HepG2 (cell line): ENCODE results near the gene ACAA2. TPM values are rescaled to one million over a fixed set of nuclear protein-coding genes. Genes with fewer than 3 reads are reported as not detected.

Source experiments
- AGO1 ChIP-seq: fragments of 200-400 bp; formaldehyde crosslinking; IDR thresholded peaks from 2 replicates; pipeline ENCODE4 v1.6.1; 2017; ENCODE audit warnings: mild to moderate bottlenecking, low read depth, low read length, moderate library complexity; ENCODE audit not compliant: poor library complexity, severe bottlenecking
- DNMT3B ChIP-seq: conservative IDR thresholded peaks from 2 replicates; pipeline ENCODE4 v1.6.1; 2016; ENCODE audit warnings: missing biosample characterization, control low read depth
- GATAD2A ChIP-seq: IDR thresholded peaks from 2 replicates; pipeline ENCODE4 v1.6.1; 2016
- HDAC2 ChIP-seq: sonication (generic); formaldehyde crosslinking; IDR thresholded peaks from 2 replicates; pipeline ENCODE4 v1.4.0; 2020; ENCODE audit warnings: missing genetic modification reagents
- HNF4G ChIP-seq, 2 experiments: sonication (generic) in 1 of 2; formaldehyde crosslinking in 1 of 2; IDR thresholded peaks; 2 replicates each; pipeline versions ENCODE4 v1.4.0 to v1.6.1; 2011 to 2020; ENCODE audit warnings: borderline replicate concordance in 2 of 2, low read depth in 2 of 2, mild to moderate bottlenecking in 2 of 2, low read length in 1 of 2, missing genetic modification reagents in 1 of 2, moderate library complexity in 1 of 2
- HOXA9 ChIP-seq: sonication (generic); formaldehyde crosslinking; IDR thresholded peaks from 2 replicates; pipeline ENCODE4 v1.8.1; 2022; ENCODE audit warnings: missing genetic modification reagents, mild to moderate bottlenecking, moderate library complexity, borderline replicate concordance
- ISL2 ChIP-seq: sonication (generic); formaldehyde crosslinking; IDR thresholded peaks from 2 replicates; pipeline ENCODE4 v1.5.0; 2020; ENCODE audit warnings: missing genetic modification reagents
- MAZ ChIP-seq, 2 experiments: sonication (generic) in 1 of 2; formaldehyde crosslinking in 1 of 2; IDR thresholded peaks; 2 replicates each; pipeline versions ENCODE4 v1.5.0 to v1.6.1; 2012 to 2020; ENCODE audit warnings: low read depth in 2 of 2, mild to moderate bottlenecking in 2 of 2, borderline replicate concordance in 1 of 2, improper control_type of control experiment in 1 of 2, low read length in 1 of 2, missing genetic modification reagents in 1 of 2, moderate library complexity in 1 of 2
- NCOR1 ChIP-seq: fragments of 200-600 bp; sonication (generic); IDR thresholded peaks from 2 replicates; pipeline ENCODE4 v1.7.0; 2017; ENCODE audit warnings: antibody characterized with exemption, low read length, borderline replicate concordance
- RARA ChIP-seq: IDR thresholded peaks from 2 replicates; pipeline ENCODE4 v1.6.1; 2016; ENCODE audit warnings: missing genetic modification reagents, missing compliant biosample characterization
- RCOR2 ChIP-seq: IDR thresholded peaks from 2 replicates; pipeline ENCODE4 v1.6.1; 2016; ENCODE audit warnings: missing biosample characterization, missing genetic modification reagents
- SAP130 ChIP-seq: IDR thresholded peaks from 2 replicates; pipeline ENCODE4 v1.6.1; 2016; ENCODE audit warnings: low read depth
- ZBTB20 ChIP-seq: sonication (generic); formaldehyde crosslinking; IDR thresholded peaks from 2 replicates; pipeline ENCODE4 v1.8.1; 2023; ENCODE audit warnings: missing genetic modification reagents, low read depth, mild to moderate bottlenecking, borderline replicate concordance
- ZNF12 ChIP-seq: sonication (generic); formaldehyde crosslinking; IDR thresholded peaks from 2 replicates; pipeline ENCODE4 v1.5.0; 2020; ENCODE audit warnings: missing genetic modification reagents
- ZNF260 ChIP-seq: sonication (generic); formaldehyde crosslinking; IDR thresholded peaks from 2 replicates; pipeline ENCODE4 v1.4.0; 2020; ENCODE audit warnings: missing genetic modification reagents, low read depth, mild to moderate bottlenecking, borderline replicate concordance
- ZNF543 ChIP-seq: sonication (generic); formaldehyde crosslinking; IDR thresholded peaks from 2 replicates; pipeline ENCODE4 v1.4.0; 2020; ENCODE audit warnings: mild to moderate bottlenecking, missing genetic modification reagents
- ZNF614 ChIP-seq: IDR thresholded peaks from 2 replicates; pipeline ENCODE4 v1.6.1; 2018; ENCODE audit warnings: missing biosample characterization, missing genetic modification reagents, inconsistent platforms, borderline replicate concordance
- ZNF644 ChIP-seq: IDR thresholded peaks from 2 replicates; pipeline ENCODE4 v1.6.1; 2016; ENCODE audit warnings: low read depth
- ZNF703 ChIP-seq: sonication (generic); formaldehyde crosslinking; IDR thresholded peaks from 2 replicates; pipeline ENCODE4 v1.5.1; 2020; ENCODE audit warnings: missing genetic modification reagents, mild to moderate bottlenecking, moderate library complexity, borderline replicate concordance
- ZNF772 ChIP-seq: sonication (generic); formaldehyde crosslinking; IDR thresholded peaks from 2 replicates; pipeline ENCODE4 v1.5.0; 2020; ENCODE audit warnings: mild to moderate bottlenecking, missing genetic modification reagents
- polyA plus RNA-seq, 8 experiments: library from polyadenylated mRNA; depleted of rRNA in 3 of 8; stranded (reverse) in 7 of 8; unstranded in 1 of 8; fragments of >200 nt; fragmentation: Illumina TruSeq in 4 of 8; extraction: Trizol in 4 of 8; gene quantifications; 2 replicates each; pipeline versions ENCODE4 v1.2.1 to v1.2.3, GENCODE V29; 2011 to 2016; ENCODE audit warnings: low read depth in 4 of 8, missing spikeins in 1 of 8, mixed read lengths in 1 of 8; ENCODE audit not compliant: insufficient read depth in 1 of 8
- total RNA-seq, 5 experiments: library from RNA; depleted of rRNA; stranded (reverse); fragments of >200 nt; fragmentation: Illumina TruSeq; extraction: Trizol; gene quantifications; 2 replicates each; pipeline ENCODE4 v1.2.3, GENCODE V29; 2016; ENCODE audit warnings: low read depth in 1 of 5
- TF ChIP-seq, protein P1 (sequence below): sonication (generic); formaldehyde crosslinking; IDR thresholded peaks from 2 replicates; pipeline ENCODE4 v1.4.0; 2020; ENCODE audit warnings: low read depth, missing genetic modification reagents
- TF ChIP-seq, protein P2 (sequence below): IDR thresholded peaks from 2 replicates; pipeline ENCODE4 v1.6.1; 2016; ENCODE audit warnings: low read depth
- TF ChIP-seq, protein P3 (sequence below): sonication (generic); formaldehyde crosslinking; IDR thresholded peaks from 2 replicates; pipeline ENCODE4 v1.4.0; 2020; ENCODE audit warnings: mild to moderate bottlenecking, missing genetic modification reagents

ACAA2 gene
- total and polyA plus RNA-seq, 2 of the 13 experiments (the other 11 are each of a cell fraction or from before 2014, with no cell fraction given) = 51.6 to 182 TPM

DNA sequence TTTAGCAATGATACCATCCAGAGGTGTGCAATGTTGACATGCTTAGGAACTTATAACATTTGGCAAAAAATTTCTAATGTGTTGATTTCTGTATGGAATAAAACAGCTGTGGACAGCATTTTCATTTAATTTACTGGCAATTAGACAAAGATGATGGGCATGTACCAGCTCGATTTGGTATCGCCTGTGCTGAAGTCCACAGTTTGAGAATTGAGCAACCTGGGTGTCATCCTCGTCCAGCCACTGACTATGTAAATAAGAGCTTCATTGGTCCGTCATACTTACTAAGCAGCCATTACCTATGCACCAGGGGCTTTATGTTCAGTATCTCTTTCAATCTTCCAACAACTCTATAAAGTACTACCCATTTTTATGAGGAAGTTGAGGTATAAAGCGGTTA lies 24.6 kb upstream of the ACAA2 start (continued):
- TF ChIP-seq RARA (CRISPR knock-in tag) (peak; percentile 32; the same call in 1 of the 2 replicates), ZNF772 (CRISPR knock-in tag) (no peak), SAP130 (CRISPR knock-in tag) (peak; percentile 29; the same call in 1 of the 2 replicates), AGO1 (no peak), ZNF644 (CRISPR knock-in tag) (peak; percentile 90), ZNF614 (0 out of 2 replicates have a peak, but pooled peaks have one; percentile 30), NCOR1 (peak; percentile 35; the same call in 1 of the 2 replicates), ZNF260 (CRISPR knock-in tag) (no peak), MAZ (IDR thresholded peaks at IDR 0.05; ENCODE audit: borderline replicate concordance, low read depth, low read length) (no peak), MAZ (CRISPR knock-in tag; IDR thresholded peaks at IDR 0.05; ENCODE audit: low read depth) (no peak), HNF4G (IDR thresholded peaks at IDR 0.05; ENCODE audit: borderline replicate concordance, low read depth, low read length) (peak; percentile 70; the same call in 1 of the 2 replicates), HNF4G (CRISPR knock-in tag; IDR thresholded peaks at IDR 0.05; ENCODE audit: borderline replicate concordance, low read depth) (no peak), DNMT3B (CRISPR knock-in tag) (no peak), GATAD2A (peak; percentile 78), HDAC2 (peak; percentile 28; the same call in 1 of the 2 replicates), HOXA9 (no peak), ZBTB20 (CRISPR knock-in tag) (no peak), ZNF703 (CRISPR knock-in tag) (no peak), RCOR2 (0 out of 2 replicates have a peak, but pooled peaks have one; percentile 25), ZNF543 (no peak), ZNF12 (CRISPR knock-in tag) (peak; percentile 28; the same call in 1 of the 2 replicates), ISL2 (0 out of 2 replicates have a peak, but pooled peaks have one; percentile 36)
- TF ChIP-seq, protein P1, sequence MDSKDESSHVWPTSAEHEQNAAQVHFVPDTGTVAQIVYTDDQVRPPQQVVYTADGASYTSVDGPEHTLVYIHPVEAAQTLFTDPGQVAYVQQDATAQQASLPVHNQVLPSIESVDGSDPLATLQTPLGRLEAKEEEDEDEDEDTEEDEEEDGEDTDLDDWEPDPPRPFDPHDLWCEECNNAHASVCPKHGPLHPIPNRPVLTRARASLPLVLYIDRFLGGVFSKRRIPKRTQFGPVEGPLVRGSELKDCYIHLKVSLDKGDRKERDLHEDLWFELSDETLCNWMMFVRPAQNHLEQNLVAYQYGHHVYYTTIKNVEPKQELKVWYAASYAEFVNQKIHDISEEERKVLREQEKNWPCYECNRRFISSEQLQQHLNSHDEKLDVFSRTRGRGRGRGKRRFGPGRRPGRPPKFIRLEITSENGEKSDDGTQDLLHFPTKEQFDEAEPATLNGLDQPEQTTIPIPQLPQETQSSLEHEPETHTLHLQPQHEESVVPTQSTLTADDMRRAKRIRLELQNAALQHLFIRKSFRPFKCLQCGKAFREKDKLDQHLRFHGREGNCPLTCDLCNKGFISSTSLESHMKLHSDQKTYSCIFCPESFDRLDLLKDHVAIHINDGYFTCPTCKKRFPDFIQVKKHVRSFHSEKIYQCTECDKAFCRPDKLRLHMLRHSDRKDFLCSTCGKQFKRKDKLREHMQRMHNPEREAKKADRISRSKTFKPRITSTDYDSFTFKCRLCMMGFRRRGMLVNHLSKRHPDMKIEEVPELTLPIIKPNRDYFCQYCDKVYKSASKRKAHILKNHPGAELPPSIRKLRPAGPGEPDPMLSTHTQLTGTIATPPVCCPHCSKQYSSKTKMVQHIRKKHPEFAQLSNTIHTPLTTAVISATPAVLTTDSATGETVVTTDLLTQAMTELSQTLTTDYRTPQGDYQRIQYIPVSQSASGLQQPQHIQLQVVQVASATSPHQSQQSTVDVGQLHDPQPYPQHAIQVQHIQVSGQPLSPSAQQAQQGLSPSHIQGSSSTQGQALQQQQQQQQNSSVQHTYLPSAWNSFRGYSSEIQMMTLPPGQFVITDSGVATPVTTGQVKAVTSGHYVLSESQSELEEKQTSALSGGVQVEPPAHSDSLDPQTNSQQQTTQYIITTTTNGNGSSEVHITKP (CRISPR knock-in tag) = peak; percentile 89
- TF ChIP-seq, protein P2, sequence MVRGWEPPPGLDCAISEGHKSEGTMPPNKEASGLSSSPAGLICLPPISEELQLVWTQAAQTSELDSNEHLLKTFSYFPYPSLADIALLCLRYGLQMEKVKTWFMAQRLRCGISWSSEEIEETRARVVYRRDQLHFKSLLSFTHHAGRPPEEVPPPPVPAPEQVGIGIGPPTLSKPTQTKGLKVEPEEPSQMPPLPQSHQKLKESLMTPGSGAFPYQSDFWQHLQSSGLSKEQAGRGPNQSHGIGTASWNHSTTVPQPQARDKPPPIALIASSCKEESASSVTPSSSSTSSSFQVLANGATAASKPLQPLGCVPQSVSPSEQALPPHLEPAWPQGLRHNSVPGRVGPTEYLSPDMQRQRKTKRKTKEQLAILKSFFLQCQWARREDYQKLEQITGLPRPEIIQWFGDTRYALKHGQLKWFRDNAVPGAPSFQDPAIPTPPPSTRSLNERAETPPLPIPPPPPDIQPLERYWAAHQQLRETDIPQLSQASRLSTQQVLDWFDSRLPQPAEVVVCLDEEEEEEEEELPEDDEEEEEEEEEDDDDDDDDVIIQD = 0 out of 2 replicates have a peak, but pooled peaks have one; percentile 47
- TF ChIP-seq, protein P3, sequence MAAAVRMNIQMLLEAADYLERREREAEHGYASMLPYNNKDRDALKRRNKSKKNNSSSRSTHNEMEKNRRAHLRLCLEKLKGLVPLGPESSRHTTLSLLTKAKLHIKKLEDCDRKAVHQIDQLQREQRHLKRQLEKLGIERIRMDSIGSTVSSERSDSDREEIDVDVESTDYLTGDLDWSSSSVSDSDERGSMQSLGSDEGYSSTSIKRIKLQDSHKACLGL (CRISPR knock-in tag) = no peak
